ENCODE data around the gene LHFPL2. TPM values are rescaled to one million over a fixed set of nuclear protein-coding genes. Genes with fewer than 3 reads are reported as not detected.
"Not testable (repeated sequence)": the region's sequence is repeated elsewhere in the genome, so short reads cannot be mapped to it uniquely, and the experiment has no call there.

LHFPL2 gene
- total RNA-seq, 4 donors from 2014 or later = 34.4 to 79.6 (median 51.5) TPM

DNA sequence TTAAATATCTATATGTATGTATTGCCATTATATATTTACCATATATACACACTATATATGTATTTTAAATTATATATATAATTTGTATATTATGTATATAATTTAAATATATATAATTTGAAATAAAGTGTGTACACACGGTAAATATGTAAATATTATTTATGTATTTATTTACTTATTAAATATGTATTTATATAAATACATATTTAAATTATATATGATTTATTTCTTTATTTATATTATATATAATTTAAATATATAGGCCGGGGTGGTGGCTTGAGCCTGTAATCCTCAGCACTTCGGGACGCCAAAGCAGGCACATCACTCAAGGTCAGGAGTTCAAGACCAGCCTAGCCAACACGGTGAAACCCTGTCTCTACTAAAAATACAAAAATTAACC, 31.3 kb upstream of the LHFPL2 start:
- no peaks in the 10 kb centered on the region for H3K9me3 ChIP-seq
- peaks cover 0 to 41% (median 14%) of the 10 kb centered on the region in 4 donors for H3K4me1 ChIP-seq
- no peaks in the 10 kb centered on the region for H3K27me3 ChIP-seq
- in situ Hi-C loops (cut with MboI; ENCODE audit: low pct_ligation_motif_present in 1 of 4, low pct_unique_long_range_greater_than_20kb in 1 of 4, low sequenced_read_pairs in 3 of 4) = no loop called here
- H3K27ac ChIP-seq = no peak overlapping the region
- no peaks in the 10 kb centered on the region for H3K36me3 ChIP-seq
- 90 to 92% methylated on average over 5 of the region's 5 CpGs for WGBS, 2 donors (ENCODE audit: low coverage in 1 of 2)
- no peak for TF ChIP-seq POLR2AphosphoS5 (IDR thresholded peaks at IDR 0.05)
- no peak for TF ChIP-seq POLR2A (IDR thresholded peaks at IDR 0.05)
- TF ChIP-seq, protein P1, sequence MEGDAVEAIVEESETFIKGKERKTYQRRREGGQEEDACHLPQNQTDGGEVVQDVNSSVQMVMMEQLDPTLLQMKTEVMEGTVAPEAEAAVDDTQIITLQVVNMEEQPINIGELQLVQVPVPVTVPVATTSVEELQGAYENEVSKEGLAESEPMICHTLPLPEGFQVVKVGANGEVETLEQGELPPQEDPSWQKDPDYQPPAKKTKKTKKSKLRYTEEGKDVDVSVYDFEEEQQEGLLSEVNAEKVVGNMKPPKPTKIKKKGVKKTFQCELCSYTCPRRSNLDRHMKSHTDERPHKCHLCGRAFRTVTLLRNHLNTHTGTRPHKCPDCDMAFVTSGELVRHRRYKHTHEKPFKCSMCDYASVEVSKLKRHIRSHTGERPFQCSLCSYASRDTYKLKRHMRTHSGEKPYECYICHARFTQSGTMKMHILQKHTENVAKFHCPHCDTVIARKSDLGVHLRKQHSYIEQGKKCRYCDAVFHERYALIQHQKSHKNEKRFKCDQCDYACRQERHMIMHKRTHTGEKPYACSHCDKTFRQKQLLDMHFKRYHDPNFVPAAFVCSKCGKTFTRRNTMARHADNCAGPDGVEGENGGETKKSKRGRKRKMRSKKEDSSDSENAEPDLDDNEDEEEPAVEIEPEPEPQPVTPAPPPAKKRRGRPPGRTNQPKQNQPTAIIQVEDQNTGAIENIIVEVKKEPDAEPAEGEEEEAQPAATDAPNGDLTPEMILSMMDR (IDR thresholded peaks at IDR 0.05) = no peak
- TF ChIP-seq EP300 (IDR thresholded peaks at IDR 0.05; ENCODE audit: low read depth) = no peak
- H3K4me3 ChIP-seq = no peak overlapping the region
- intact Hi-C loops (cut with DNase I; ENCODE audit: low total_unique reads) = no loop called here
- no peak for DNase-seq

DNA sequence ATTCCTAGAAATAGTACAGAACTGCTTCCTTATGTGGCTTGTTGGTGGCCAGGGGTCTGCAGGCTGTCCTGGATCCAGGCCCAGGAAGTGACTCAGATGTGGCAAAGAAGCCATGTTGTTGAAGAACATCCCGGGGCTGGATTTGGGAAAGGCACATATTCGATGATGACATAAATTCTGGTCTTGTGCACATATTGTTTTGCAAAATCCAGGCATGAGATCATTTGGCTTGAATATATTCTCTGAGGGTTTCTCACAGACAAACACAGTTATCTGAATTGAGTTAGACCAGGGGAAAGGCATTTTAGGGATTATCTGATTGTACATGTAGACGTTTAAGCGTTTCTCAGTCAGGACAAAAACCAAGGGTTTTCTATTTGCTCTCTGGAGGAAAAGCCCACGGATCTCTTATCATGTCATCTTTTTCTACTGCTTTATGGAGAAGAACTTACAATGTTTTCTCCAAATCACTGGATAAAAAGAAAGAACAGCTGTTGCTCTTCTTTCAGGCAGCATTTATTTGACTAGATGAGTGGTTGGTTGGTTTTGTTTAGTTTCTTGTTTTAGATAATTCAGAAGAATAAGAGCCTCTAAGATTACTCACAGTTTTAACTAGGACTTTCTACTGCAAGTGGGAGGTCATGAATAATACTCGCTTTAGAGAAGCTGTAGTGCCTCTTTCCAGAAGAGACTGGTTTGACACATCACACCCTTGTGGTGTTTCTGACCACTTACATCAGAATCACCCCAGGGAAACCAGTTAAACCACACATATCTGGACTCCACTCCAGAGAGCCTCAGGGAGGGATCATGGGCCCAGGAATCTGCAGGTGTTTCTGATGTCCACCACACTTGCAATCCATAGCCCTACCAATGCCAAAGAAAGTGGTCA, 29.5 kb upstream of the LHFPL2 start:
- no peaks in the 10 kb centered on the region for H3K9me3 ChIP-seq
- no peaks in the 10 kb centered on the region for H3K36me3 ChIP-seq
- no peak overlapping the region for H3K4me3 ChIP-seq
- in situ Hi-C loops (cut with MboI; ENCODE audit: low pct_ligation_motif_present in 1 of 4, low pct_unique_long_range_greater_than_20kb in 1 of 4, low sequenced_read_pairs in 3 of 4) (no loop called here), intact Hi-C loops (cut with DNase I; ENCODE audit: low total_unique reads) (no loop called here)
- H3K27ac ChIP-seq = peak overlapping the region; percentile 64 to 82 (median 72)
- DNase-seq = peak; percentile 40
- H3K27me3 ChIP-seq = no peaks in the 10 kb centered on the region
- TF ChIP-seq, protein P1 (IDR thresholded peaks at IDR 0.05) = no peak
- TF ChIP-seq POLR2AphosphoS5 (IDR thresholded peaks at IDR 0.05) (peak in 1 of 3 donors; percentile 54), POLR2A (IDR thresholded peaks at IDR 0.05) (no peak), EP300 (IDR thresholded peaks at IDR 0.05; ENCODE audit: low read depth) (peak; percentile 10)
- peaks cover 0 to 52% (median 17%) of the 10 kb centered on the region in 4 donors for H3K4me1 ChIP-seq
- WGBS, 2 donors (ENCODE audit: low coverage in 1 of 2) = 59 to 64% methylated on average over 5 to 6 of the region's 6 CpGs

DNA sequence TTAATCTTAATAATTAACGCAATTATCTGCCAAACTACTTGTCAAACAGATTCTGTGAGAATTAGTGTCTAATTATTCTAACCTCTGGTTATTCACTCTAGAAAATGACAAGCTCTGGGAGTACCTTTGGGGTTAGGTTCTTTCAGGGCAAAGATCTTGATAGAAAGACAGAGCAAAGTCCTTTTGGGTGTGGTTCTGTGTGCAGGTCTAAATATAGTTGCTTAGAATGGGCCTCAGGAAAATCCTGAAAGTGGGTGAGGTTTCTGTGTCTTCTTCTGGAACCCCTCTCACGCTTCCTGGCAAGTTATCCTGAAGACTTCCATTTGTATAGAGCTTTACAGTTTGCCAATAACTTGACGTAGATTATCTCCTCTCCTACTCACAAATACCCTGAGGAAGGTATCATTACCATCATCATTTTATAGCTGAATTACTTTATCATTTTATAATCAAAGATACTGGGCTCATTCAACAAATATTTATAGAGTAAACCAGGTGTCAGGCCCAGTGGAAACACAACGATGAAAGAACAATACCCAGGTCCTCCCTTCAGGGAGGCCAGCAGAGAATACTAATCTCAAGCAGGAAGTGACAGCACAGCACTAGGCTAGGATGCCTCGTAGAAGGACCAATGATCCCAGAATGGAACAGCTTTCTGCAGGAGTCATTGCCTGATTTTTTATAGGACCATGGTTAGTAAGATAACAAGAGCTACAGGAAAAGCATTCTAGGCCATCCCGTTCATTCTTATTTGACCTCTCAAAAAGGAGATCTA, 27.6 kb upstream of the LHFPL2 start:
- Histone ChIP-seq H3K4me3 (no peak overlapping the region), H3K36me3 (no peaks in the 10 kb centered on the region), H3K27ac (peak overlapping the region; percentile 65 to 82 (median 74)), H3K27me3 (no peaks in the 10 kb centered on the region), H3K4me1 (peaks cover 4 to 68% (median 23%) of the 10 kb centered on the region in 4 donors), H3K9me3 (no peaks in the 10 kb centered on the region)
- TF ChIP-seq POLR2AphosphoS5 (IDR thresholded peaks at IDR 0.05) (peak in 1 of 3 donors; percentile 44), EP300 (IDR thresholded peaks at IDR 0.05; ENCODE audit: low read depth) (no peak), POLR2A (IDR thresholded peaks at IDR 0.05) (no peak)
- TF ChIP-seq, protein P1 (IDR thresholded peaks at IDR 0.05) = no peak
- DNase-seq = peak; percentile 43
- WGBS, 2 donors (ENCODE audit: low coverage in 1 of 2) = 49 to 60% methylated on average over 5 to 6 of the region's 6 CpGs
- intact Hi-C loops (cut with DNase I; ENCODE audit: low total_unique reads) = no loop called here
- in situ Hi-C loops (cut with MboI; ENCODE audit: low pct_ligation_motif_present in 1 of 4, low pct_unique_long_range_greater_than_20kb in 1 of 4, low sequenced_read_pairs in 3 of 4) = no loop called here

DNA sequence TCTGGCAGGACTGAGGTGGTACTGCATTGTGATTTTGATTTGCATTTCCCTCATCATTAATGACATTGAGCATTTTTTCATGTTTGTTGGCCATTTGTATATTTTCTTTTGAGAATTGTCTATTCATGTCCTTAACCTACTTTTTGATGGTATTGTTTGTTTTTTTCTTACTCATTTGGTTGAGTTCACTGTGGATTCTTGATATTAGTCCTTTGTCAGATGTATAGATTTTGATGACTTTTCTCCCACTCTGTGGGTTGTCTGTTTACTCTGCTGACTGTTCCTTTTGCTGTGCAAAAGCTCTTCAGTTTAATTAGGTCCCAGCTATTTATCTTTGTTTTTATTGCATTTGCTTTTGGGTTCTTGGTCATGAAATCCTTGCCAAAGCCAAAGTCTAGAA, 25.3 kb upstream of the LHFPL2 start:
- H3K27me3 ChIP-seq; intact Hi-C loops (cut with DNase I; ENCODE audit: low total_unique reads); DNase-seq; H3K9me3 ChIP-seq; in situ Hi-C loops (cut with MboI; ENCODE audit: low pct_ligation_motif_present in 1 of 4, low pct_unique_long_range_greater_than_20kb in 1 of 4, low sequenced_read_pairs in 3 of 4); H3K4me3 ChIP-seq; H3K27ac ChIP-seq; H3K36me3 ChIP-seq: not testable (repeated sequence)
- peaks cover 4 to 71% (median 27%) of the 10 kb centered on the region in 4 donors for H3K4me1 ChIP-seq

Data from transverse colon (tissue), 4 donors.